OCI-LY3 (cell line): ENCODE measurements around the gene SARDH.

Experiments used
- EZH2phosphoT487 ChIP-seq: fragments of 200-600 bp; shearing (Covaris generic); IDR thresholded peaks from 2 replicates; pipeline ENCODE4 v1.6.1; 2018; ENCODE audit warnings: antibody characterized with exemption, mixed run types, low read depth
- TF ChIP-seq, protein P1 (sequence below): fragments of 200-600, 300-600 bp; sonication (generic); IDR thresholded peaks from 2 replicates; pipeline ENCODE4 v1.5.1; 2014; ENCODE audit warnings: antibody characterized with exemption, low read length, low read depth

- TF ChIP-seq, protein P1, sequence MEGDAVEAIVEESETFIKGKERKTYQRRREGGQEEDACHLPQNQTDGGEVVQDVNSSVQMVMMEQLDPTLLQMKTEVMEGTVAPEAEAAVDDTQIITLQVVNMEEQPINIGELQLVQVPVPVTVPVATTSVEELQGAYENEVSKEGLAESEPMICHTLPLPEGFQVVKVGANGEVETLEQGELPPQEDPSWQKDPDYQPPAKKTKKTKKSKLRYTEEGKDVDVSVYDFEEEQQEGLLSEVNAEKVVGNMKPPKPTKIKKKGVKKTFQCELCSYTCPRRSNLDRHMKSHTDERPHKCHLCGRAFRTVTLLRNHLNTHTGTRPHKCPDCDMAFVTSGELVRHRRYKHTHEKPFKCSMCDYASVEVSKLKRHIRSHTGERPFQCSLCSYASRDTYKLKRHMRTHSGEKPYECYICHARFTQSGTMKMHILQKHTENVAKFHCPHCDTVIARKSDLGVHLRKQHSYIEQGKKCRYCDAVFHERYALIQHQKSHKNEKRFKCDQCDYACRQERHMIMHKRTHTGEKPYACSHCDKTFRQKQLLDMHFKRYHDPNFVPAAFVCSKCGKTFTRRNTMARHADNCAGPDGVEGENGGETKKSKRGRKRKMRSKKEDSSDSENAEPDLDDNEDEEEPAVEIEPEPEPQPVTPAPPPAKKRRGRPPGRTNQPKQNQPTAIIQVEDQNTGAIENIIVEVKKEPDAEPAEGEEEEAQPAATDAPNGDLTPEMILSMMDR = no peak
- no peak for TF ChIP-seq EZH2phosphoT487
Measured at GRCh38 chr9:133732639-133733408, 5.3 kb downstream of the SARDH start.
